HEK293T (cell line): ENCODE measurements around the gene APOC3.

Source experiments
- BHLHE40 ChIP-seq: fragments of 450-650 bp; IDR thresholded peaks from 2 replicates; pipeline ENCODE4 v1.6.1; 2016; ENCODE audit warnings: mild to moderate bottlenecking, moderate library complexity, borderline replicate concordance
- ELF4 ChIP-seq: fragments of 450-650 bp; IDR thresholded peaks from 2 replicates; pipeline ENCODE4 v1.6.1; 2017; ENCODE audit warnings: antibody characterized with exemption
- FOXA1 ChIP-seq: fragments of 450-650 bp; IDR thresholded peaks from 2 replicates; pipeline ENCODE4 v1.6.1; 2016; ENCODE audit warnings: mild to moderate bottlenecking
- FOXM1 ChIP-seq: fragments of 450-650 bp; IDR thresholded peaks from 2 replicates; pipeline ENCODE4 v1.6.1; 2017; ENCODE audit warnings: mild to moderate bottlenecking, borderline replicate concordance
- LEF1 ChIP-seq: fragments of 450-650 bp; IDR thresholded peaks from 2 replicates; pipeline ENCODE4 v1.6.1; 2017; ENCODE audit warnings: mild to moderate bottlenecking, borderline replicate concordance
- SP1 ChIP-seq: fragments of 450-650 bp; IDR thresholded peaks from 2 replicates; pipeline ENCODE4 v1.6.1; 2017
- SUZ12 ChIP-seq: fragments of 450-650 bp; IDR thresholded peaks from 2 replicates; pipeline ENCODE4 v1.6.1; 2016; ENCODE audit warnings: mild to moderate bottlenecking
- TARDBP ChIP-seq: fragments of 450-650 bp; IDR thresholded peaks from 2 replicates; pipeline ENCODE4 v1.6.1; 2016

DNA sequence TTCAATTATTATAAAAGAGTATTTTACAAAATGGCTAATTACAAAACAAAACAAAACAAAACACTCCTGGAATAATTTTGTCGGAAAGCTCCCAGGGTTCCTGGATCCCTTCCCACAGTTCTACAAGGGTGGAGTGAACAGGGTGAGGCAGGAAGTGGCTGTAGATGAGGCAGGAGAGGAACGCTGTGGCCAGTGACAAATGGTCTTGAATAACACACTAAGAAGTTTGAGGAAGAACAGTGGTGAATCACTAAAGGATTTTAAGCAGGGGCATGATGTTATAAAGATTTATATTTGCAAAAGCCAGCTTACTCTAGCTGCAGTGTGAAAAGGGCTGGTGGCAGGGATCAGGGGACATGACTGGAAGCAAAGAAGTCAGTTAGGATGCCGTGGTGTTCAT is 41.5 kb downstream of the APOC3 start:
- TF ChIP-seq SUZ12 (no peak), FOXM1 (no peak), TARDBP (no peak), BHLHE40 (no peak), LEF1 (no peak), SP1 (no peak), ELF4 (no peak), FOXA1 (no peak)
